SK-N-MC (cell line): ENCODE data around the gene SPDYE3.

Experiments
- EZH2 ChIP-seq: fragments of 200-600 bp; sonication (generic); IDR thresholded peaks from one replicate; pipeline ENCODE4 v1.6.1; 2017; ENCODE audit warnings: antibody characterized with exemption
- FOXP2 ChIP-seq: optimal IDR thresholded peaks from 2 replicates; pipeline ENCODE3; 2011; ENCODE audit warnings: mild to moderate bottlenecking, moderate library complexity; ENCODE audit not compliant: insufficient read depth; ENCODE audit errors: extremely low read length, control extremely low read depth
- POLR2AphosphoS5 ChIP-seq: IDR thresholded peaks from 2 replicates; pipeline ENCODE4 v1.6.1; 2012; ENCODE audit warnings: mild to moderate bottlenecking, low read depth, low read length, borderline replicate concordance

- no peak for TF ChIP-seq POLR2AphosphoS5
- TF ChIP-seq EZH2: no peak
- TF ChIP-seq FOXP2: no peak
Measured at GRCh38 chr7:100363098-100363497, 55.6 kb downstream of the SPDYE3 start.
